ENCODE measurements around the gene SLC22A14.

- no peak for TF ChIP-seq CTCF (IDR thresholded peaks at IDR 0.05)
- TF ChIP-seq EP300 (IDR thresholded peaks at IDR 0.05) = no peak
- no peak for TF ChIP-seq POLR2A (IDR thresholded peaks at IDR 0.05)
Measured at GRCh38 chr3:38265604-38266307, 16.3 kb upstream of the SLC22A14 start, which contains the start of gene SLC22A13.
